GM19025 (cell line): Measurements from ENCODE around the gene CRYBA4.

Experiments
- ATAC-seq: cut with Tn5 transposase; IDR thresholded peaks from one replicate; pipeline ENCODE4 v1.9.1; 2021; ENCODE audit warnings: mild to moderate bottlenecking, low read depth, moderate library complexity; ENCODE audit not compliant: unreplicated experiment

The CRYBA4 gene

DNA sequence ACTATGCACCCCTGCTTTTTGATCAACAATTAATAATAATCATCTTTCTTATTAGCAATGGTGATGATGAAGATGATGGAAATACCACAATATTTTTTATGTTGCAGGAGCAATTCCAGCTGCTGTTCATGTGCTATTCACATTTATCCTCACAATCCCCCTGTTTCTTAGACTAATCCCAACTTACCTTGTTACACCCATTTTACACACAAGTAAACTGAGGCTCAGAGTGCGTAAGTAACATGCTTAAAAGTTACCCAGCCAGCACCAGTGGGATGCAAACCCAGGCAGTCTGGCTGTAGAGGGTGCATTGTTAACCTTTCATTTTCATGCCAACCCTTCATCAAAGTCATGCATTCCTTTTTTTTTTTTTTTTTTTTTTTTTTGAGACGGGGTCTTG, 1.6 kb upstream of the CRYBA4 start:
- ATAC-seq, result no peak

DNA sequence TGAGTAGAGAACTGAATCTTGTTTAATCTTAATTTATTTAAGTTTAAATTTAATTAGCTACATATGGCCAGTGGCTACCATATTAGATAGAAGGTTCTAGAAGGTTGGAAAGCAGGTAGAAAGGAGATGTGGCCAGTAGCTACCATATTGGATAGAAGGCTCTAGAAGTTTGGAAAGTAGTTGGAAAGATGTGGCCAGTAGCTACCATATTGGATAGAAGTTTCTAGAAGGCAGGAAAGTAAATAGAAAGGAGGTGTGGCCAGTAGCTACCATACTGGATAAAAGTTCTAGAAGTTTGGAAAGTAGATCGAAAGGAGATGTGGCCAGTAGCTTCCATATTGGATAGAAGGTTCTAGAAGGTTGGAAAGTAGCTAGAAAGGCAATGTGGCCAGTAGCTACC, 2.2 kb downstream of the CRYBA4 start:
- no peak for ATAC-seq

DNA sequence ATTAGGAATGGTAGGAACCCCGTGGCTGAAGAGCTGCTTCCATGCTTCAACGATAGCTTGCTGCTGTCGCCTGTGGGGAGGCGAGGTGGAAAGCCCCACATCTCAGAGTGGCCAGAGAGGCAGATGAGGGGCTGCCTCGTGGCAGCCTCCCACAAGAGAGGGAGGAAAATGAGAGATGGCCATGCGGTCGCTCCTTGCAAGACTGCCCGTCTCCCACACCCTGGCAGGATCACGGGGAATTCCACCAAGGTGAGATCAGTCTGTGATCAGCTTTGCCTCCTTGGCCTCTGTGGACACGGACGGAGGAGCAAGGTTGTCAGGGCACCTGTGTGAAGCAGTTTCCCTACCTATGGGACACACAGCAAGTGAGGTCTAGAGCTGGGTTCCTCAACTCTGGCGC, 3.0 kb downstream of the CRYBA4 start:
- no peak for ATAC-seq

DNA sequence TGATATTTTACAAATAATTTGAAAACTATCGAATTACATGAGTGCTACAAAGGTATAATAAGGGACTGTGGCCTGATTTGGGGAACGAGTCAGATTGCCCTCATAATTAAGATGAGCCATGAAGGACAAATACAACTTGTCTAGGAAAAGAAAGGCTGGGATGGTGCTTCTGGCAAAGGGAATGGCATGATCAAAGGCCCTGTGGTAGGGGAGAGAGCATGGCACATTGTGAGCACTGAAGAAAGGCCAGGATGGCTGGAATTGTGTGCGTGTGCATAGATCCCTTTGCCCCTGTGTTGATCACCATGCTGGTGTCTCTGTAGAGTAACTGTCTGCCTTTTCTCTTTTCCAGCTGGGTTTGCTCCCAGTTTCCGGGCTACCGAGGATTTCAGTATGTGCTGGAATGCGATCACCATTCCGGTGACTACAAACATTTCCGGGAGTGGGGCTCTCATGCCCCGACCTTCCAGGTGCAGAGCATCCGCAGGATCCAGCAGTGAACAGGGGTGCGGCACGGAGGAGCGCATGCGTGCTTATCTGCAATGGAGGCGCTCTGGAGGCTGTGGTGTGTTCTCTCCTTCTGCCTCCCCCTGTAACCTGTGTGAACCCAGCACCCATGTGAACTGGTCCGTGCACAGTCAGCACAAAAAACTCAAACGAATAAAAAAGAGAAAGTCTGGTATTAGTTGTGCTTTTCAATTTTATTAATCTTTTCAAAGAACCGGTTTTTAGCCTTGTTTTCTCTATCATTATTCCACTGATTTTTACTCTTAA, 8.4 kb downstream of the CRYBA4 start:
- ATAC-seq, result no peak

DNA sequence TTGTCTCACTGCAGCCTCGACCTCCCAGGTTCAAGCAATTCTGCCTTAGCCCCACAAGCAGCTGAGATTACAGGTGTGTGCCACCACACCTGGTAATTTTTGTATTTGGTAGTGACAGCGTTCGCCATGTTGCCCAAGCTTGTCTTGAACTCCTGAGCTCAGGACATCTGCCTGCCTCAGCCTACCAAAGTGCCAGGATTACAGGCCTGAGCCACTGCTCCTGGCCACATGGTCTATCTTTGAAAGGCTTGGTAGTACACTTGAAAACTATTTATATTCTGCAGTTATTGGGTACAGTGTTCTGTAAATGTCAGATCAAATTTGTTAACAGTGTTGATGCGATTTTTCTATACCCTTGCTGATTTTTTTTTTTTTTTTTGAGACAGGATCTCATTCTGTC, 9.5 kb downstream of the CRYBA4 start:
- ATAC-seq, result no peak

DNA sequence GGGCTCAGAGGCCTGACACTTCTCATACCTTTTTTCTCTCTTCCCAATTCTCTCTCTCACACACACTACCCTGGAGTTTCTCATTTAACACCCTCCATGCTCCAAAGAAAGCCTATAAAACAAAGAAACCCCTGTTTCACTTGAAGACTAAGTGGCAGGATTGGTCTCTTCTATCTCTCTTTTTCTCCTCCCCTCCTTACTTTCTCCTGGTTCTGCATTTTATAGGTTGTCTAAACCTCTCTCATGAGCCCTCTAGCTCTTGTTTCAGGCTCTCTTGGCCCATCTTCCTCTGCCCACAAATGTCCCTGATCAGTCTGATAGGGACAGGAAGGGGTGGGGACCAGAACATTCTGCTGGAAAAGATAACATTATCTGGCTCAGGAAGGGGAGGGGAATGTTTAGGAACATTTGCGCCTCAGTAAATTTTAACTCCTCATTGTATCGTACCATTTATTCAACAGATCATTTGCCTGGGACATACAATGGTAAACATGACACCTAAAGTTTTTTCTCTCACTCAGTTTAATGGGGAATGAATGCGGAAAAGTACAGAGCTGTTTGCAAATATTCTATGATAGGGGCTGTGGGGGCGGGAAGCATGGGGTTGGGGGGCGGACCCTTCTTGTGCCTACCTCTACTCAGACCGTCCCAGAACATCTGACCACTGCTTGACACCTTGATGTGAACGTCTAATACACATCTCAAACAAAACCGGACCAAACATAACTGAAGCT, 10.8 kb downstream of the CRYBA4 start:
- ATAC-seq, result no peak

DNA sequence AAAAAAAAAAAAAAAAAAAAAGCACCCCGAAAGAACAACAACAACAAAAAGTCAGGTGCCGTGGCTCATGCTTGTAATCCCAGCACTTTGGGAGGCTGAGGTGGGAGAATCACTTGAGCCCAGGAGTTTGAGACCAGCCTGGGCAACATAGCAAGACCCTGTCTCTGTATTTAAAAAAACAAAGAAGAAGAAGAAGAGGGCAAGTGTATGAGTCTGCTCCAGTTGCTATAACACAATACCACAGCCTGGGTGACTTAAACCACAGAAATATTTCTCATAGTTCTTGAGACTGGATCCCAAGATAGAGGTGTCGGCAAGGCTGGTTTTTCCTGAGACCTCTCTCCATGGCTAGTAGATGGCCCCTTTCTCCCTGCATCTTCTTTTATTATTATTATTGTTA, 12.4 kb downstream of the CRYBA4 start:
- no peak for ATAC-seq

DNA sequence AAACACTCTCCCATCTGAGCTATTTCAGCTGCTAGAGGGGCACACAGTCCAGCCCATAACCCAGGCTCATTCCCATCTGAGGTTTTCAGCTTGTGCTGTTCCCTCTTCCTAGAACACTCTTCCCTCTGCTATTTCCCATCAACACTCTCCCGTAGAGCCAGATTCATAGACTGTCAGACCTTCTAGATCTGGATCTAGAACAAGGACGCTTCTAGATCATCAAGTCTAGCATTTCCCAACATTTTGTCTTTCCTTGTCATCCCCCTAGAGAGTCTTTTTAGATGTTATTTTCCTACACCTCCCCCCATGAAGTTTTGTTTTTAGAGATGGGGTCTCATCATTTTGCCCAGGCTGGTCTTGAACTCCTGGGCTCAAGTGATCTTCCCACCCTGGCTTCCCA, 13.4 kb downstream of the CRYBA4 start:
- ATAC-seq, result no peak

DNA sequence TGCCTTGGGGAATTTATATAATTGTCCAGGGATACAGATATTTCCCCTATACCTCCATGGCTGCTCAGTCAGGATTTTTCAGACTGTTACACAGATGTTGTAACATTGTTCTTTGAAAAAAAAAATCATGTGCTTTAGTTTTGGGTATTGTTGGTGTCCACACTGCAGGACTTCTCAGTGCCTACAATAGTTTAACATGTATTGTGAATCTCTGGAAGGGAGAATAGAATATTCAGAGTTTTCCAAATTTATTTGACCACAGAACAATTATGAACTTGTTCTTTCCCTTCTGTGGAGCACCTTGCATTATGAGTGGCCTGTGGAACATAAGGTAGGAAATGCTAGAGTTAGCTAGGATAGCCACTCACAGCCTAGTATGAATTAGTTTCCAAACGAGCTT, 14.5 kb downstream of the CRYBA4 start:
- ATAC-seq, result no peak

DNA sequence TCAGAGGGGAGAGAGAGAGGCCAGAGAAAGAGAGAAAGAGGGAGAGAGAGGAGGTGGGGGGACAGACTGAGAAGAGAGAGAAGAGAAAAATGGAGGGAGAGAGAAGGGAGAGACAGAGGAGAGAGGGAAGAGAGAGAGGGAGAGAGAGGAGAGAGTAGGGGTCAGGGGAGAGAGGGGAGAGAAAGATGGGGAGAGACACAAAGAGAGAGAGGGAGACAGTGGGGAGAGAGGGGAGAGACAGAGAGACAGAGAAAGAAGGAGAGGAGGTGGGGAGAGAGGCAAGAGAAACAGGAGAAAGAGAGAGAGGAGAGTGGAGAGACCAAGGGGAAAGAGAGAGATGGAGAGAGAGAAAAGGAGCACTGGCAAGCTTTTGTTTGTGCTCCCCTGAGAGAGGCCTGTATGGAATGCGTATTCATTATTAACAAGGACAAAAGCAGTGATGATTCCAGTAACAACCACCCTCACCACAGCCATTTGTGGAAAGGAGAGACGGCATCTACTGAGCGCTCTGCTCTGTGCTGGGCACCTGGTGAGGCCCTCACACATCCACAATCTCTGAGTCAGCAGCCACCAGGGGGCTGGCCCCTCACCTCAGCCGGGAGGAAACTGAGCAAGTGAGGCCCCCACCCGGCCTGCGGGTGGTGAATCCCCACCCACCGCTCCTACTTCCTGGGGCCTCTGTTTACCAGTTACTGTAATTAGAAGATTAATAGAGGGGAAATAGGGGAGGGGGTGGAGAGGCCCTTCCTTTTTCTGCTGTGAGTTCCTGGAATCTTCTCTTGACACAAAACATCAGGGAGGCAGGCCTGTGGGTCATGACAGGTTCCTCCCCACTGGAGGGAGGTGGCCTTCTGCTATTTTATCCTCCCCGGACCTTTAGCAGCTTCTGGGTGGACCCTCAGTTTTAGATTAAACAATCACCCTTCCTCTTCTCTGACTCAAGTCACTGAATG, 21.0 kb downstream of the CRYBA4 start:
- ATAC-seq, result no peak

DNA sequence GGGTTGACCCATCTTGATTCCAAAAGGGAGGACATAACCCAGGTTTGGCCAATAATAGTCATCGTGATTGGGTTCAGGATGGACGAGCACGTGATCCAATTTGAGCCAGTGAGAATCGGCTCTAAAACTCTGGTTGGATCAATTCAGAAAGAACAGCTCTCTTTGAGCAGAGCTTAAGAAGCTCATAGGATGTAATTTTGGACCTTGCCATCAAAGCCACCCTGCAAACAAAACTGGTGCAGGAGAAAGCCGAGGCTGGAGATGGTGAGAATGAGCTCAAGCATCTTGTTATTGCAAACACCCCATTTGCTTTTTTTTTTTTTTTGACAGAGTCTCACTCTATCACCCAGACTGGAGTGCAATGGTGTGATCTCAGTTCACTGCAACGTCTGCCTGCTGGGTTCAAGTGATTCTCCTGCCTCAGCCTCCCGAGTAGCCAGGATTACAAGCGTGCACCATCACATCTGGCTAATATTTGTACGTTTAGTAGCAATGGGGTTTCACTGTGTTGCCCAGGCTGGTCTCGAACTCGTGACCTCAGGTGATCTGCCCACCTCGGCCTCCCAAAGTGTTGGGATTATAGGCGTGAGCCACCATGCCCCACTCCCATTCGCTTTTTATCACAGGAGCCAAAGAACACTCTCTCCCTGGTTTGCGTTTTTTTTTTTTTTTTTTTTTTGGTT, 21.8 kb downstream of the CRYBA4 start:
- no peak for ATAC-seq

DNA sequence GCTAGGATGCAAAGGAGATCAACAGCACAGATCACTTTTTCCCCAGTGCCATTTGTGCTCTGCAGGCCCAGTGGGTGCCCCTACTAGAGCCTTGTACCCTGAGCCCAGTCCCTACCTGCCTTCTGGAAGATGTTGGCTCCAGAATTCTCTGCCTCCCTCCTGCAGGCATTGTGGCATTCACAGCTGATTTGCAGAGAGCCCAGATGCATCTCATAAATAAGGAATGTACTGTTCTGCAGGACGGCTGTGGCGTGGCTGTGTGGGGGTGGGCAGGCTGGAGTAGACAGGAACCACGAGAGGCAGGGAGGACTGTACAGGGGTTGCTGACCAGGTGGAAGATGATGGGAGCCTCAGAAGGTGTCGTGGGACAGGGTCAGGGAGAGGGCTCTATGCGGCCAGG, 24.4 kb downstream of the CRYBA4 start:
- ATAC-seq, result no peak

DNA sequence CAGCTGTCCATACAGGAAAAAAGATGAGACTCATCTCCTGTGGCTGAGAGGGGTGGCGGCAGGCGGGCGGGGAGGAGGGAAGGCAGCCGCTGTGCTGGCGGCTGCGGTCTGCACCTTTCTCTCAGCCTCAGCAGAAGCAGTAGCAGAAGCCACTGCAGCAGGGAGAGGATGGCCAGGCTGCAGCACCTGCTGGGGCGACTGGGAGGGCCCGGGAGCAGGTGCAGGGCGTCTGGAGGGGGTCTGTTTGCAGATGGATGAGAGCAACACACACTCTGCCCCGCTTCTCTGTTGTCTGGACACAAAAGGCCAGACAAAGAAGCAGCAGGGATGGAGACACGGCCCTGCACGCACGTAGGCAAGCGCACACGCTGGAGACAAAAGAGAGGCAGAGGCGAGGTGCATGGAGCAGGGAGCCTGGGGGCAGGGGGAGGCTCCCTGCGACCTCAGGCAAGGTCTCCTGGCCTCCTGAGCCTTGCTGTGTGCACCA, 26.3 kb downstream of the CRYBA4 start:
- no peak for ATAC-seq

DNA sequence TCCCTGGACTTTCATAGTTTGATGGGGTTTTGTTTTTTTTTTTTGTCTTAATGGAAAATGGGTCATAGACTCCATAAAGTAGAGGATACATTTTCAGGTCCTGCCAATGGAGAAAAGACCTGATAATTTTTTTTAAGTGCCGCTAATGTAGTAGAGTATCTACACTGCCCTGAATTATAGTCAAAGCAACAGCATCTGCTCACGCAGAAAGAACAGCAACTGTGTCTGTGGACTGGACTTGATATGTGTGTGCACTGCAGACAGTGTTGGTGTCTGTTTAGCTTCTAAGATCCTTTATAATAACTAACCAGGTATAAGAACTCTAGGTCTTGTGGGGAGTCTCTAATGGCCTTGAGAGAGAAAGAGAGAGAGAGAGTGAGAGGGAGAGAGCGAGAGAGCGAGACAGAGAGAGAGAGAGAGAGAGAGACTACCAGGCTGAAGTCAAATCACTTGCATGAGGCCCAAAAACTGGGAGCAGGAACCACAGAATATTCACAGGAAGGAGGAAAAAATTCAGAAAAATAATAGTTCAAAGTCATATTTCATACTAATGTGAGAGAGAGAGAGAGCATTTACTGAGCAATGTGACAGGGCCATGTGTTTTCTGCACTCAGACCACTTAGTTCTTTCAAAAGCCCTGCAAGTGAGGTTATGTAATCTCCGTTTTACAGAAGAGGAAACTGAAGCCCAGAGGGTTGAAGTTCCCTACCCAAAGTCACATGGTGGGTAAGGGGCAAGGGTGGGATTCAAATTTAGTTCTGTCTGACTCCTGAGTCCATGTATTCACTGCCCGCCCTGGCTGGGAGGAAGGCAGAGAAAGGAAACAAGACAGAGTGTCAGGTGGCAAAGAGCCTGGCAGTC, 27.0 kb downstream of the CRYBA4 start:
- no peak for ATAC-seq

DNA sequence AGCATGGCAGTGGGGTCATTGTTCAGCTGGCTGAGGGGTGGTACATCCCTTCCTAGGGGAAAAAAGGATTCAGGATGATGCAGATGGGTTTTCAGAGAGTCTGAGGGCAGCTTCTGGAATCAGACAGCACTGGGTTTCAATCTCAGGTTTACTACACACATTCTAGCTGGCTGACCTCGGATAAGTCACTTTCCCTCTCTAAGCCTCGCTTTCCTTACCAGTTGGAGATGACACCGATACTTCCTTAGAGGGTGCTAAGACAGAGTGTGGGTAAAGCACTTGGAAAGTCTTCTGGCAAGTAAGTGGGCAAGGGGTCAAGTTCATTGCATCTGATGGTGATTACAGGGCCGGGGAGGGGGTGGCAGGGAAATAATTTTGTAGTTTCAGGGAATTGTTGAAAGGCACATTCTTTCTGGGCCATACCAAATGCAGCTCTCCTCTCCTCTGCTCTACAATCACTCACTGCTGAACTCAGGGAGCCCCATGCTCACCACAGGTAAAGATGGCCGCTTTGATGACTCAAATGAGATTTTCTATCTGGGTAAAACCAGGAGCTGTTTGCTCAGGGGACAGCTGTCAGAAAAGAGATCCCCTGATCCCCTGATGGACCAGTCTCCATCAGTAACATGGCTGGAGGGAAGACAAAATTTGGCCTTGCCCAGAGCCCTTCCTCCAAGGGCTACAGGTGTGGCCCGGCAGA, 29.1 kb downstream of the CRYBA4 start:
- no peak for ATAC-seq

DNA sequence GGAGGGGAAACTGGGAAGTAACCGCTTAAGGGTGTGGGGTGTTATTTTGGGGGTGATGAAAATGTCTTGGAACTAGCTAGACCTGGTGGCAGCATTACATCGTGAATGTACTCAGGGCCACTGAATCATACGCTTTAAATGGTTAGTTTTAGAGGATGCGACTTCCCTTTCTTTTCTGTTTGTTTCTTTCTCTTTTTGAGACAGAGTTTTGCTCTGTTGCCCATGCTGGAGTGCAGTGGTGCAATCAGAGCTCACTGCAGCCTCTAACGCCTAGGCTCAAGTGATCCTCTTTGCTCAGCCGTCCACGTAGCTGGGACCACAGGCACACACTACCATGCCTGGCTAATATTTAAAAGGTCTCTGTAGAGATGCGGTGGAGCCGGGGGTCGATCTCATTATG, 30.1 kb downstream of the CRYBA4 start:
- ATAC-seq, result no peak

DNA sequence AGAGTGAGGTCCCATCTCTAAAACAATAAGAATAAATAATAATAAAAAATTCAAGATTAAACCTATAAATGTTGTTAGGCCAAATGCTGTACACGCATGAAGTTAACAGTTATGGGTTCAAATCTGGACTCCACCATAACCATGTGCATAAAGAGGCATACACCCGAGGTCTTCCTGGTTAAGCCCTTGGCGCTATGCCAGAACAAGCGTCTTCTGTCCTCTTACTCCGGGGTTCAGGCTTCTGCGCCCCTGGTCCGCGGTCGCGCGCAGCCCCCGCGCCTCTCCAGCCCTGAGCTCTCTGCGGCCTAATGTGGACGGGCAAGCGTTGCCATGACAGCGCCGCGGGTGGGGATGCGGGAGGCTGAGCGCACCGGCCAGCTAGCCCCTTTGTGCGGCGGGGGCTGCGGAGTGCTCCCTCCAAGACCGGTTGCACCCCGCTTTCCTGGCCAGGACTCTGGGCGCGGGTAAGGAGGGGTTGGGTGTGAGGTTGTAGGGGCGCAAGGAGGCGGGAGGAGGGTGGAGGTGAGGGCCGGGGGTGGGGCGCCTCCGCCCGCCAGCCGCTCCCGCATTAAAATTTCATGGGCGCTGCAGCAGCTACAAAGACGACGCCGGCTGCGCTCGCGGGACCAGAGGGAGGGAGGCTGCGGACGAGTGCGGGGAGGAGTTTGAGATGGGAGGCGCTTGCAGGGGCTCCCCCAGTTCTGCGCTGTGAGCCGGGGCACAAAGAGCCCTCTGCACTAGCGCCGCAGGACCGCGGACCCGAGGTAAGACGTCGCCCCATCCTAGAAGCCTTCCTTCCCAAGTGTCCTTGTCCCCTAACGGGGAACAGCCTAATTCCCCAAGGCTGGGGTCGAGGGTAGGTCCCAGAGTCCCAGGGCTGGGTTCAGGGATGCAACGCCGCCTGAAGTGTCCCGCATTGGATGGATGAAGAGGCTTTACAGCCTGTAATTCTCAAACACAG, 35.4 kb downstream of the CRYBA4 start, which contains the start of gene MIAT:
TSS of gene MIAT (plus strand) at position 698 of the 961 bp plus-strand sequence.
- ATAC-seq, result no peak

DNA sequence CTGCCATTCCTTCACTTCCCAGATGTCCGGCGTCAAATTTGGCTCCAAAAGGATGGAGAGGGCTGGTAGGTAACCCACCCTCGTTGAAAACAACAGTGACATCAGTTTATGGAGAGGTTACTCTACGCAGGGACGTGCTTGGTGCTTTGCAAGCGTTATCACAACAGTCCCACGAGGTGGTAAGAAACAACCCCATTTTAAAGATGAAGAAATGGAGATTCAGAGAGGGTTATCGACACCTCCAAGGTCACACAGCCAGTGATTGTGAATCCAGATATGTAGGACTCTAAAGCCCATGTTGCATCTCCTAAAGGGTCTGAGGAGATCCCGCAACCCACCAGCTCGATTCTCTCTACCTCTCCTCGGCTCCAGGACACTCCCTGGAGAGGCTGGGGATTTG, 36.4 kb downstream of the CRYBA4 start:
- no peak for ATAC-seq
